HG03354 (cell line): ENCODE data around the gene APH1A.
A peak's percentile ranks its signal among the peaks of the same experiment; 100 is the strongest.
"Not testable (repeated sequence)": the region's sequence is repeated elsewhere in the genome, so short reads cannot be mapped to it uniquely, and the experiment has no call there.

ENCODE experiments used
- ATAC-seq: cut with Tn5 transposase; IDR thresholded peaks from one replicate; pipeline ENCODE4 v1.9.1; 2021; ENCODE audit warnings: mild to moderate bottlenecking; ENCODE audit not compliant: unreplicated experiment, poor library complexity, severe bottlenecking

Gene APH1A

DNA sequence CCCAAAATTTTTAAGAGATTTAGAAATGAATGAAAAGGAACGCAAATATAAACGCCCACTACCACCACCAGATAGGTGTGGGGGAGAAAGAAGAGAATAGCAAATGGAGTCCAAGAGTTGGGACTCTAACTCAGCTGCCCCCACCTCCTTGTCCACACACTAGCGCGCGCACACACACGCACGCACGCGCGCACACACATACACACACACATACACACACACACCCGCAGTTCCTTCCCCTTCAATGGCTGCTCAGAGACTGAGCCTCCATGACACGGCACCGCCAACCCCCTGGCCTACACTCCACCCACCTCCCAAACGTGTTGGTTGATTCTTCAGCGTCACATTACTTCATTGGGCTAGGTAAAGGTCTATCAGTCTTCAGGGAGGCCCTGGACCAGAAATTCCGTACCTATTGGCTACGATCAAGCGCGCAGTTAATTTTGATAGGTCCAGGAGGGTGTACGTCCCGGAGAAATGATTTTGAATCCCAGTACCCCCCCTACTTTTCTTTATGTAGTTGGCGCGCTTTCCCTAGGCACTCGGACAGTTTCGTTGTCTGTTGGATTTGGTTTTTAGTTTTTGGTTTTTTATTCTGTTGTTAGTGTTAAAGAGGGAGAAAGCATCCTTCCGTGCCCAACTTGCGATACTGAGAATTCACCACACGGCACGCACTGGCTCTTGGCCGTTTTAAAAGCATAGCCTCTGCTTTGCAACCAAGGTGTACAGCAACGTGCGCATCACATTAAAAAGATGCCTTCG lies 32.8 kb downstream of the APH1A start, which contains the start of gene ANP32E:
ANP32E (minus strand) TSS at position 261 of the 762 bp plus-strand sequence. CDS start 326 bp downstream, outside the sequence.
- peak; percentile 87 for ATAC-seq

- ATAC-seq = peak; percentile 3
These were observed 33.4 kb downstream of the APH1A start for GRCh38 chr1:150235294-150235851.

- peak; percentile 51 for ATAC-seq
These were observed 34.1 kb downstream of the APH1A start for GRCh38 chr1:150234566-150235293.

DNA sequence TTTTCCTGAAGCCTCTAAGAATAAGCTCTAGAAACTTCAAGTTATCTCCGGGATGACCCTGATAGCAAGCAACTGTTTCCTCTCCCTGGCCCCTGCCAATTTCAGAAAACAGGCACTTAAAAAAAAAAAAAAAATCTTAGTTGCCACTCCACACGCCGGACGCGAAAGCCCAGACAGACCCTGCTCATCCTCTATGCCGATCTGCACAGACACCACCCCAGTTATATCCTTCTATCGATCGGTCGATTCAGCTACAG lies 34.6 kb downstream of the APH1A start:
- no peak for ATAC-seq

- no peak for ATAC-seq
These were observed 35.2 kb downstream of the APH1A start for GRCh38 chr1:150233359-150234308.

DNA sequence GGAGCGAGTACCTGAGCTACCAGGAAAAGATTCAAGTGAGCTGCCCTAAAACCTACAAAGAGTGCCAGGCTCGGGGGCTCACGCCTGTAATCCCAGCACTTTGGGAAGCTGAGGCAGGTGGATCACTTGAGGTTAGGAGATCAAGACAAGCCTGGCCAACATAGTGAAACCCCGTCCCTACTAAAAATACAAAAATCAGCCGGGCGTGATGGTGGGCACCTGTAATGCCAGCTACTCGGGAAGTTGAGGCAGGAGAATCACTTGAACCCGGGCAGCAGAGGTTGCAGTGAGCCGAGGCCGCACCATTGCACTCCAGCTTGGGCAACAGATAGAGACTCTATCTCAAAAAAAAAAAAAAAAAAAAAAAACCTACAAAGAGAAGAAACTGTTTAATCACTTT lies 35.9 kb downstream of the APH1A start:
- not testable (repeated sequence) for ATAC-seq

- ATAC-seq = not testable (repeated sequence)
These were observed 40.6 kb downstream of the APH1A start for GRCh38 chr1:150228246-150228645.

- no peak for ATAC-seq
These were observed 41.6 kb downstream of the APH1A start for GRCh38 chr1:150227228-150227627.

- ATAC-seq = no peak
These were observed 42.3 kb downstream of the APH1A start for GRCh38 chr1:150226486-150226885.

- ATAC-seq = no peak
These were observed 43.3 kb downstream of the APH1A start for GRCh38 chr1:150225546-150225945.

DNA sequence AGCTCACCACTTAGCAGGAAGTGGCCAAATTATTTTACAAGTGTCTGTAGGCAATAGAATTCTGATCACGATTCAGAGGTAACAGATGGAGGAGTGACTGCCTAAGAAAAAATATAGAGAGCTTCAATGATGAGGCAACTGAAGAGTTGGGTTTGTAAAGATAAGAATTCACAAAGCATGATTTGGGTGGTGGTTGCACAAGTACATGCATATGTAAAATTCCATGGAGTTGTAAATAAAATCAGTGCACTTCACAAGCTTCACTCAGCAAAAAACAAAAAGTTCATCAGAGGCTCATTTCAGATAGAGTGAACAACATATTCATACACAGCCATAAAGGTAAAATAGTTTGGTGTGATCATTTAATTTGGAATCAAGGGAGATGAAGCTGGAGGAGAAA lies 43.8 kb downstream of the APH1A start:
- no peak for ATAC-seq

- no peak for ATAC-seq
These were observed 47.3 kb downstream of the APH1A start for GRCh38 chr1:150221552-150221951.

- not testable (repeated sequence) for ATAC-seq
These were observed 53.0 kb downstream of the APH1A start for GRCh38 chr1:150215855-150216254.
